OCI-LY7 (cell line): Measurements from ENCODE around the gene IL10RB. TPM values are rescaled to one million over a fixed set of nuclear protein-coding genes. Genes with fewer than 3 reads are reported as not detected.

Experiments used
- BruUV-seq: library from RNA; stranded (reverse); fragments of 400-500 nt; replicated peaks from 2 replicates; lab custom pipeline; 2021; lab: Mats Ljungman, UMichigan
- CTCF ChIA-PET: fragments of 300-600 bp; sonication (Branson Sonifier 250); formaldehyde crosslinking; loops from one replicate; lab custom pipeline; 2022; ENCODE audit warnings: antibody characterized with exemption; ENCODE audit not compliant: unreplicated experiment; lab: Charles Lee
- POLR2A ChIA-PET: fragments of 300-600 bp; sonication (Branson Sonifier 250); formaldehyde crosslinking; loops from one replicate; lab custom pipeline; 2022; ENCODE audit warnings: antibody characterized with exemption; lab: Charles Lee
- DNase-seq: peaks from one replicate; pipeline ENCODE4 v3.0.0-alpha.2; 2015; ENCODE audit warnings: low spot score
- H2AFZ ChIP-seq: fragments of 200-600 bp; sonication (generic), shearing (Covaris generic); 2 replicates; pipeline ENCODE4 v1.6.1; 2014; ENCODE audit warnings: mild to moderate bottlenecking, antibody characterized with exemption, low read length, moderate library complexity
- H3K27ac ChIP-seq: fragments of 200-600 bp; sonication (generic); 2 replicates; pipeline ENCODE4 v1.5.1; 2014; ENCODE audit warnings: mixed run types, low read depth, mild to moderate bottlenecking, moderate library complexity, low read length, inconsistent platforms; ENCODE audit not compliant: poor library complexity, severe bottlenecking
- H3K36me3 ChIP-seq: fragments of 200-600 bp; sonication (generic); 2 replicates; pipeline ENCODE4 v1.6.1; 2014; ENCODE audit warnings: mild to moderate bottlenecking, antibody characterized with exemption, low read length, moderate library complexity, mixed read lengths; ENCODE audit not compliant: insufficient read depth
- H3K4me1 ChIP-seq: fragments of 200-600 bp; sonication (generic); 2 replicates; pipeline ENCODE4 v1.5.1; 2014; ENCODE audit warnings: mild to moderate bottlenecking, low read length; ENCODE audit not compliant: insufficient read depth, poor library complexity, severe bottlenecking
- H3K4me2 ChIP-seq: fragments of 200-600 bp; sonication (generic); 2 replicates; pipeline ENCODE4 v1.6.1; 2014; ENCODE audit warnings: mild to moderate bottlenecking, low read length
- H3K4me3 ChIP-seq: fragments of 200-600 bp; sonication (generic); 2 replicates; pipeline ENCODE4 v1.5.1; 2014; ENCODE audit warnings: mild to moderate bottlenecking, low read depth, low read length; ENCODE audit not compliant: poor library complexity, severe bottlenecking
- H3K79me2 ChIP-seq: fragments of 200-600 bp; sonication (generic); 2 replicates; pipeline ENCODE4 v1.6.1; 2016; ENCODE audit warnings: low read depth, mild to moderate bottlenecking, low read length, moderate library complexity, mixed read lengths; ENCODE audit not compliant: insufficient read depth
- H3K9me2 ChIP-seq: fragments of 200-600 bp; sonication (generic); 2 replicates; pipeline ENCODE4 v1.6.1; 2016; ENCODE audit warnings: mild to moderate bottlenecking, low read length, mixed read lengths; ENCODE audit not compliant: insufficient read depth
- H3K9me3 ChIP-seq: fragments of 200-600 bp; sonication (generic); 2 replicates; pipeline ENCODE4 v1.6.1; 2014; ENCODE audit warnings: mild to moderate bottlenecking, mixed run types, low read length, mixed read lengths
- H4K20me1 ChIP-seq: fragments of 200-600 bp; sonication (generic); 2 replicates; pipeline ENCODE4 v1.6.1; 2014; ENCODE audit warnings: mild to moderate bottlenecking, antibody characterized with exemption, low read length, moderate library complexity, mixed read lengths; ENCODE audit not compliant: insufficient read depth
- EZH2phosphoT487 ChIP-seq: fragments of 200-600 bp; sonication (generic); IDR thresholded peaks from 2 replicates; pipeline ENCODE4 v1.6.1; 2018; ENCODE audit warnings: low read depth, borderline replicate concordance, mild to moderate bottlenecking, mixed run types, antibody characterized with exemption, low read length, moderate library complexity, mixed read lengths
- intact Hi-C: fragments of 100-400 bp; cut with micrococcal nuclease; formaldehyde crosslinking; loops from one replicate; pipeline ENCODE4 v1.10.0; 2022; ENCODE audit not compliant: unreplicated experiment
- total RNA-seq, 2 experiments: library from RNA; depleted of rRNA in 1 of 2; stranded (reverse); fragments of >200 nt in 1 of 2; shearing (Covaris generic) in 1 of 2; gene quantifications; 2 replicates each; pipeline ENCODE4 v1.2.3, GENCODE V29; 2014 to 2022
- TF ChIP-seq, protein P1 (sequence below): fragments of 200-600 bp; sonication (generic); conservative IDR thresholded peaks from 2 replicates; pipeline ENCODE4 v1.5.1; 2014; ENCODE audit warnings: mild to moderate bottlenecking, antibody characterized with exemption, low read length, moderate library complexity, mixed read lengths

The IL10RB gene
- total RNA-seq, 2 experiments from 2014 or later, result 48.0 to 48.3 TPM

DNA sequence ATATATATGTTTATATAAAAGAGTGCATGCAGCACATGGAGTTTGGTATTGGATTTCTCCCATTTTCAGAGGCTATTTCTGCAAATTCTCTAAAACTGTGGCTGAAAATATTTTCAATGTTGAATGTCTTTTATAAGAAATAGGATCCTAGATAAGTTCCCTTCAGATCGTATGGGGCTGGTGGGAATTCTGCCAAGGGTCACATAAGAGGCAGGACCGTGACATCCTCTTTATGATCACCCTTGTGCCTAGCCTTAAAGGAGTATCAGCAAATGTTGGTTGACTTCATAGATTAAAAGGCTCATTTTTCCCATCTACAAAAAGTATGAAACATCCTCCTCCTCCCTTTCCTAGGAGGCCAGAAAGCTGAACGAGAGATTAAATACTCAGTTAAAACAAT is 37.7 kb upstream of the IL10RB start:
- no peak overlapping the region; the same call in 1 of the 2 replicates for H2AFZ ChIP-seq
- H3K9me3 ChIP-seq, result no peaks in the 10 kb centered on the region
- CTCF ChIA-PET, result no interaction called here
- intact Hi-C loops, result no loop called here
- H3K27ac ChIP-seq, result no peak overlapping the region
- no peaks in the 10 kb centered on the region for H3K9me2 ChIP-seq
- H3K36me3 ChIP-seq, result peaks cover 29% of the 10 kb centered on the region
- BruUV-seq, result no TSS peak
- H3K4me2 ChIP-seq, result no peak overlapping the region
- peaks cover 10% of the 10 kb centered on the region; the same call in 1 of the 2 replicates for H4K20me1 ChIP-seq
- no peak for DNase-seq
- H3K79me2 ChIP-seq, result peaks cover 42% of the 10 kb centered on the region
- no peak overlapping the region for H3K4me3 ChIP-seq
- POLR2A ChIA-PET, result interaction anchor here (0.6 to 1.9 kb wide), 9 partner anchors 9 to 112 kb away, joined by 3 to 11 read pairs (median 5); no protein-coding TSS in a partner anchor
- H3K4me1 ChIP-seq, result peaks cover 31% of the 10 kb centered on the region
- TF ChIP-seq EZH2phosphoT487, result no peak
- TF ChIP-seq, protein P1, sequence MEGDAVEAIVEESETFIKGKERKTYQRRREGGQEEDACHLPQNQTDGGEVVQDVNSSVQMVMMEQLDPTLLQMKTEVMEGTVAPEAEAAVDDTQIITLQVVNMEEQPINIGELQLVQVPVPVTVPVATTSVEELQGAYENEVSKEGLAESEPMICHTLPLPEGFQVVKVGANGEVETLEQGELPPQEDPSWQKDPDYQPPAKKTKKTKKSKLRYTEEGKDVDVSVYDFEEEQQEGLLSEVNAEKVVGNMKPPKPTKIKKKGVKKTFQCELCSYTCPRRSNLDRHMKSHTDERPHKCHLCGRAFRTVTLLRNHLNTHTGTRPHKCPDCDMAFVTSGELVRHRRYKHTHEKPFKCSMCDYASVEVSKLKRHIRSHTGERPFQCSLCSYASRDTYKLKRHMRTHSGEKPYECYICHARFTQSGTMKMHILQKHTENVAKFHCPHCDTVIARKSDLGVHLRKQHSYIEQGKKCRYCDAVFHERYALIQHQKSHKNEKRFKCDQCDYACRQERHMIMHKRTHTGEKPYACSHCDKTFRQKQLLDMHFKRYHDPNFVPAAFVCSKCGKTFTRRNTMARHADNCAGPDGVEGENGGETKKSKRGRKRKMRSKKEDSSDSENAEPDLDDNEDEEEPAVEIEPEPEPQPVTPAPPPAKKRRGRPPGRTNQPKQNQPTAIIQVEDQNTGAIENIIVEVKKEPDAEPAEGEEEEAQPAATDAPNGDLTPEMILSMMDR, result no peak

DNA sequence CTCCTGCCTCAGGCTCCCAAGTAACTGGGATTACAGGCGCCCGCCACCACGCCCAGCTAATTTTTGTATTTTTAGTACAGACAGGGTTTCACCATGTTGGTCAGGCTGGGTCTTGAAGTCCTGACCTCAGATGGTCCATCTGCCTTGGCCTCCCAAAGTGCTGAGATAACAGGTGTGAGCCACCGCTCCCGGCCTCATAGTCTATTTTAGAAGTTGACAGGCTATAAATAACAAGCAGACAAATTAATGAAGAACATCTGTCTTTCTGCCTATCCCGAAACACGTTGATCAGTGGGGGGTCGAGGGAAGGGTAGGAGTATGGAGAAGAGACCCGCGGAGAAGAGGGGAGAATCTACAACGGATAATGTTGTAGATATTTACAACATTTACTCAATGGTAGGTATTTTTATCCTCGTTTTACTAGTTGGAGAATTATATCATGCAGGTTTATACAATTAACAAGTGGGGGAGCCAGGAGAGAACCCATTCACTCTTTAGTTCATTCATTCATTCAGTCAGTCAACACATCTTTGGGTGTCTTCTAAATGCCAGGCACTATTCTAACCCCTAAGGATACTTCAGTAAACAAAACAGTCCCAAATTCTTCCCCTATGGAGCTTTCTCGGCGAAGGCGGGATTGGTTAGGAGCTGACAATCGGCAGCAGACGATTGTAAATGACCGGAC is 36.9 kb upstream of the IL10RB start:
- peaks cover 10% of the 10 kb centered on the region; the same call in 1 of the 2 replicates for H4K20me1 ChIP-seq
- POLR2A ChIA-PET, result interaction anchor here (0.6 to 1.2 kb wide), 5 partner anchors 10 to 111 kb away, joined by 3 to 11 read pairs (median 3); no protein-coding TSS in a partner anchor
- CTCF ChIA-PET, result no interaction called here
- no peak for DNase-seq
- H3K36me3 ChIP-seq, result peaks cover 37% of the 10 kb centered on the region
- peak overlapping the region; percentile 86 for H3K4me3 ChIP-seq
- intact Hi-C loops, result no loop called here
- no peaks in the 10 kb centered on the region for H3K9me3 ChIP-seq
- no TSS peak for BruUV-seq
- TF ChIP-seq, protein P1, result no peak
- no peak for TF ChIP-seq EZH2phosphoT487
- H3K4me2 ChIP-seq, result peak overlapping the region; percentile 85
- peaks cover 50% of the 10 kb centered on the region for H3K79me2 ChIP-seq
- peak overlapping the region; percentile 29 for H3K27ac ChIP-seq
- no peaks in the 10 kb centered on the region for H3K9me2 ChIP-seq
- H3K4me1 ChIP-seq, result peaks cover 39% of the 10 kb centered on the region
- H2AFZ ChIP-seq, result peak overlapping the region; percentile 83; the same call in 1 of the 2 replicates
